Stimulated activated memory B cell treated with anti-CD40 and anti-IgM and Interleukin-4, amounts not matched to agents 10 μg/mL and 1 μg/mL and 100 μg/mL, for 72 hours (primary cell): ENCODE data around the gene CTBP2.

ENCODE experiments used
- ATAC-seq: fragments of 150-1000 bp; cut with Tn5 transposase; 2 replicates; pipeline ENCODE4 v1.10.0; 2021
- H3K27ac Mint-ChIP-seq: one replicate; pipeline ENCODE4 v1.8.0; 2022; ENCODE audit warnings: mild to moderate bottlenecking, mixed read lengths
- H3K27me3 Mint-ChIP-seq: one replicate; pipeline ENCODE4 v1.8.0; 2022; ENCODE audit warnings: mixed read lengths
- H3K36me3 Mint-ChIP-seq: one replicate; pipeline ENCODE4 v1.8.0; 2022; ENCODE audit warnings: mixed read lengths
- H3K4me1 Mint-ChIP-seq: one replicate; pipeline ENCODE4 v1.8.0; 2022; ENCODE audit warnings: mixed read lengths
- H3K4me3 Mint-ChIP-seq: one replicate; pipeline ENCODE4 v1.8.0; 2022; ENCODE audit warnings: mild to moderate bottlenecking, moderate library complexity, mixed read lengths
- H3K9me3 Mint-ChIP-seq: one replicate; pipeline ENCODE4 v1.8.0; 2022; ENCODE audit warnings: mixed read lengths

CTBP2 gene

GRCh38 chr10:125006921-125007426, 153.4 kb downstream of the CTBP2 start:
- ATAC-seq, result no peak
- Mint-ChIP-seq H3K27me3 (peaks cover 53% of the 10 kb centered on the region), H3K4me1 (no peaks in the 10 kb centered on the region), H3K9me3 (no peaks in the 10 kb centered on the region), H3K4me3 (no peak overlapping the region), H3K27ac (no peak overlapping the region), H3K36me3 (no peaks in the 10 kb centered on the region)

GRCh38 chr10:125006188-125006680, 154.1 kb downstream of the CTBP2 start:
- Mint-ChIP-seq H3K4me1 (no peaks in the 10 kb centered on the region), H3K36me3 (no peaks in the 10 kb centered on the region), H3K9me3 (no peaks in the 10 kb centered on the region), H3K27me3 (peaks cover 45% of the 10 kb centered on the region), H3K27ac (no peak overlapping the region), H3K4me3 (no peak overlapping the region)
- ATAC-seq, result no peak

DNA sequence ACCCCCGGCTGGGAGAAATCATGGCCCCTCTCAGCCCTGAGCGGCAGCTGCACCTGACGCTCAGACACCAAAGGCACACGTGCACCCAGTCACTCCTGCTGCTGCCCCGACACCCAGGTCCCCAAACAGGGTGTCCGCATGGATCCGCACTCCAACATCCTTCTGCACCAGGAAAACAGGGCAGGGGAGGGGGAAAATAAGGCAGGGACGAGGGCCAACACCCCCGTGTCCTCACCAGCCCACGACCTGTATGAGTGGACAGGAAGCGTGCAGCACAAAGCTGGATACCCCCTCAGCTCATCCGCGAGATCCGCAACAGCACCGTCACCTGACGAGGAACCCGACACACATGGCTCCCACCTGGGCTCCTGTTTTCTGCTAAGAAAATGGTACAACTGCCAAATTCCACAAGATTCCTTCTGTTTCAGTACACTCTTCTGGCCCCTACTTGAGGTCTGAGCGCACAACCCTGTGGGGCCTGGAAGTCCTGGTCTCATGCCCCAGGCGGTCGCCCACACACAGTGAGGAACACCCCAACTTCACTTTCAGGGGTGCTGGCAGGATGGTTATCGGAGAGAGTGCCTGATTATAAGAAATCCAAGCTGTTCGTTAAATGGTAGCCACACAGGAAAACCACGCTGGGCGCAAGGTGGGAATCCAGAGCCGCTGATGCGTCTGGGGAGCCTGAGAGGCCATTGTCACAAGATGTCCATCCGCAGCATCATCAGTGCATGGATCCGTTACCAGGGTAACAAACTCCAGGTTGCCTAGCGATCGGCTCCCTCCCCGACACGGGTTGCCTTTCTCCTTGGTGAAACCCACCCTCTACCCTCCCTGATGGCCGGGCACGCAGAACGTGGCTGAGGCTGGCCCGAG, 154.8 kb downstream of the CTBP2 start:
- H3K4me3 Mint-ChIP-seq, result no peak overlapping the region
- H3K27me3 Mint-ChIP-seq, result peaks cover 46% of the 10 kb centered on the region
- H3K4me1 Mint-ChIP-seq, result no peaks in the 10 kb centered on the region
- ATAC-seq, result no peak
- H3K27ac Mint-ChIP-seq, result no peak overlapping the region
- no peaks in the 10 kb centered on the region for H3K36me3 Mint-ChIP-seq
- no peaks in the 10 kb centered on the region for H3K9me3 Mint-ChIP-seq

DNA sequence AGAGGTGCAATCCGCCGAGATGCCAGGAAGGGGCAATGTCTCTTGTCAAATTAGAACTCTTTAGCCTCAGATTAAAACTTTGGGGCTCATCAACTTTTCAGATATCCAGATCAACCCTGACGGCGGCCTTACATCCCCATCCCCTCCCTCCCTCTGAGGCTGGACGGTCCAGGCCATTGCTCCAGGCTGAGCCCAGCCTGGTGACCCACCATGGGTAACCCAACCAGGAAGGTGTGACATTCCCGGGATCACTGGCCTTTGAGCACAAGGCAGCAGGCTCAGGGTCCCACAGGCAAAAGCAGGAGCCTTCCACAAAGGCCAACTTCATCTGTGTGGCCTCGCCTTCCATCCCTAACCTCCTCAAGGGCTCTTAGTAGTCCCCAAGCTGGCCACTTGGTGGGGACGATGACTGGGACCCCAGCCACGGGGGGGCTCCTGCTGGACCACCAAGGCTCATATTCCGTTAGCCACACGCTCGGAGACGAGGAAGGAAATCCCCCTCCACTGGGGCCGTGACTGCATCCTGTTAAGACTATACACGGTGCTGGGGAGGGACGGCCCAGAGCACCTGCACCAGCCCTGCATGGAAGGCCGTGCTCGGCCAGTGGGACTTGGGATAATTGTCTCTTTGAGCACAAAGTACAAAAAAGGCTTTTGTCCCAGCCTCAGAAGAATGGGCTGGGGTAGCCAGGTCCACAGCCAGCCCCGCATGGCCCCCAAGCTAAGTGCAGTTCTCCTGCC, 155.6 kb downstream of the CTBP2 start:
- ATAC-seq, result no peak
- H3K27me3 Mint-ChIP-seq, result peaks cover 54% of the 10 kb centered on the region
- no peak overlapping the region for H3K27ac Mint-ChIP-seq
- H3K4me1 Mint-ChIP-seq, result no peaks in the 10 kb centered on the region
- H3K36me3 Mint-ChIP-seq, result no peaks in the 10 kb centered on the region
- H3K4me3 Mint-ChIP-seq, result no peak overlapping the region
- H3K9me3 Mint-ChIP-seq, result no peaks in the 10 kb centered on the region

- no peak for ATAC-seq
- Mint-ChIP-seq H3K4me1 (no peaks in the 10 kb centered on the region), H3K9me3 (no peaks in the 10 kb centered on the region), H3K36me3 (no peaks in the 10 kb centered on the region), H3K4me3 (no peak overlapping the region), H3K27ac (no peak overlapping the region), H3K27me3 (peaks cover 57% of the 10 kb centered on the region)
These were observed 156.4 kb downstream of the CTBP2 start for GRCh38 chr10:125003901-125004467.

DNA sequence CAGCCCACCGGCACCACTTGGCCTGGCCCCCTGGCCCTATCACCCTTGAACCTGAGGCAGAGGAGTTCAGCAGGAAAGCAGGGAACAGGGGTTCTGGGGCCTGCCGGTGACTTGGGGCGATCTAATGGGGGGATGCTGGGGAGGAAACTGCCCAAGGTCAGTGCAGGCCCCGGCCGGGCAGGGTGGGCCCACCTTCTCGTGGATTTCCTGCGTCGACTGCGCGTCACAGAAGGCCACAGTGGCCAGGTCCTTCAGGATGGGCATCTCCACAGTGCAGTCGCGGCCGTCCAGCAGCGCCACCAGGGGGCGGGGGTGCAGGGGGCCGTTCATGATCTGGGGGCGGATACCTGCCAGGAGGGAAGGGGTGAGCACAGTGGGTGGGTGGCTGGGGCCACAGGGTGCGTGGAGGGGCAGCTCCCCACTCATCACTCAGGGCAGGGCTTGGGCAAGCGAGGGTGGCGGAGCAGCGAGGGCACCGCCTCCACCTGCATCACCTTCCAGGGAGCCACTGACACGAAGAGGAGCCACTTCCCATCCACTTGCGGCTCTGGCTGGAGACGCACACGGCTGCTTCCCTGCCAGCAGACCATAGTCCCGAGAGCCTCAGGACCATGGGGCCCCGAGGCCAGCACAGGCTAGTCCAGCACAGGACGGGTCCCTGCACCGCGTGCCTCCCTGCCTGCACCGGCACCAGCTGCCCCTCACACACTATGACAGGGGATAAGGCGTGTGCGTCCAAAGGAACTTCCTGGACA, 157.0 kb downstream of the CTBP2 start:
- Mint-ChIP-seq H3K27ac (no peak overlapping the region), H3K4me3 (no peak overlapping the region), H3K4me1 (no peaks in the 10 kb centered on the region), H3K36me3 (no peaks in the 10 kb centered on the region), H3K9me3 (no peaks in the 10 kb centered on the region), H3K27me3 (peaks cover 57% of the 10 kb centered on the region)
- ATAC-seq, result no peak

DNA sequence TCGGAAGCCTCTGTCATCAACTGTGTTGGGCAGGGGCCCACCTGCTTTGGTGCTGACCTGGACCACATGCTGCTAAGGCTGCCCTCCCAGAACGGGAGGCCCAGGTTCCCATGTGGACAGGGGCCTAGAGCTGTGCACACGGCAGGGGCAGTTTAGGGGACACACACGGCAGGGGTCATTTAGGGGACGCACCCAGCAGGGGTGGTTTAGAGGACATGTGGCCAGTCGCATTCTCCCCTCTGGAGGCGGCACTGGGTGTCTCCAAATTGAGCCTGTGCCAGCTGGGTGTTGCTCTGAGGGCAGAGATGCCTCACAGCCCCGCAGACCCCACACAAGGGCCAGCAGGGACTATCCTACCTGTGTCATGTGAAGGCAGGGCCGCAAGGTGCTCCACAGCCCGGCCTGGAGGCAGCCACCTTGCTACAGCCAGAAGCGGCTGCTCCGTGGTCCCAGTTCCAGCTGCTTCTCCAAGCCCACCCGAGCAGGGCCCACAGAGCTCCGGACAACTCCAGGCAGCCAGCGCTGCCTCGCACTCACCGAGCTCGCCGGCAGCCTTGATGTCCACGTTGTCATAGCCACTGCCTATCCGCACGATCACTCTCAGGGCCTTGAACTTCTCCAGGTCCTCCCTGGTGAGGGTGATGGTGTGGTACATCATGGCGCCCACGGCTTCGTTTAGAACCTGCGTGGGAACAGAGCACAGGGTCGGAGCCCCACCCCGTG, 157.8 kb downstream of the CTBP2 start:
- ATAC-seq, result no peak
- Mint-ChIP-seq H3K4me3 (no peak overlapping the region), H3K9me3 (no peaks in the 10 kb centered on the region), H3K27ac (no peak overlapping the region), H3K27me3 (peaks cover 57% of the 10 kb centered on the region), H3K36me3 (no peaks in the 10 kb centered on the region), H3K4me1 (no peaks in the 10 kb centered on the region)

GRCh38 chr10:125002047-125002422, 158.3 kb downstream of the CTBP2 start:
- Mint-ChIP-seq H3K4me3 (no peak overlapping the region), H3K27me3 (peaks cover 53% of the 10 kb centered on the region), H3K9me3 (no peaks in the 10 kb centered on the region), H3K27ac (no peak overlapping the region), H3K36me3 (no peaks in the 10 kb centered on the region), H3K4me1 (no peaks in the 10 kb centered on the region)
- ATAC-seq, result no peak

DNA sequence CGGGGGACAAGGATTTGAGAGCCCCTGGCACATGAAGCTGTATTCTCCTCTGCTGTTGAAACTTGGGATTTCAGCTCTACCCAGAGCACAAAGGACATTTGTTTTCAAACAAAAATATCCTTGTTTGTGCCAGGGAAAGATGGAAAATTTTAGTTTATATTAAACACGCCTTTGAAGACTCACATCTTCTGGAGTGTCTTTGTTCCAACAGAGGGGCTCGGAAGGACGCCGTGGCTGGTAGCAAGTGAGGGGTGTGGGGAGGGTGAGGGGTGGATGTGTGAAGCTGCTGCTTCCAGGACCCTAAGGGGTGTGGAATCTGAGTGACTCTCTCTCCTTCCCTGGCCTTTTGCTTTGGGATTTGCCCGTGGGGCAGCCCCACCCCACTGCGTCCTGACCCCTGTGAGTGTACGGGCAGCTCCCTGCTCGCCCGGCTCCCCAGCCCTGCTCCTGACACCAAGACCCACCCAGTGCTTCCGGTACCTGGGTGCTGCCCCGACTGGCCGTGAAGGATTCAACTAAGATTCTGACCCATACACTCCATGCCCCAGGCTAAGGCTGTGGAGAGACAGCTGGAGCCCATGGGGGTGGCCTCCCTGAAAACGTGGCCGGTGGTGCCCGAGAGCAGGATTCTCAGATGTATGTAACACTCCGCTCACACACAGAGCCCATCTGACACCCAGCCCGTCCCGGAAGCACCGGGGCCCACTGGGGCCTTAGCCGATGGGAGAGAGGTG, 158.9 kb downstream of the CTBP2 start:
- Mint-ChIP-seq H3K36me3 (no peaks in the 10 kb centered on the region), H3K4me1 (no peaks in the 10 kb centered on the region), H3K27me3 (peaks cover 48% of the 10 kb centered on the region), H3K9me3 (no peaks in the 10 kb centered on the region), H3K27ac (no peak overlapping the region), H3K4me3 (no peak overlapping the region)
- no peak for ATAC-seq

DNA sequence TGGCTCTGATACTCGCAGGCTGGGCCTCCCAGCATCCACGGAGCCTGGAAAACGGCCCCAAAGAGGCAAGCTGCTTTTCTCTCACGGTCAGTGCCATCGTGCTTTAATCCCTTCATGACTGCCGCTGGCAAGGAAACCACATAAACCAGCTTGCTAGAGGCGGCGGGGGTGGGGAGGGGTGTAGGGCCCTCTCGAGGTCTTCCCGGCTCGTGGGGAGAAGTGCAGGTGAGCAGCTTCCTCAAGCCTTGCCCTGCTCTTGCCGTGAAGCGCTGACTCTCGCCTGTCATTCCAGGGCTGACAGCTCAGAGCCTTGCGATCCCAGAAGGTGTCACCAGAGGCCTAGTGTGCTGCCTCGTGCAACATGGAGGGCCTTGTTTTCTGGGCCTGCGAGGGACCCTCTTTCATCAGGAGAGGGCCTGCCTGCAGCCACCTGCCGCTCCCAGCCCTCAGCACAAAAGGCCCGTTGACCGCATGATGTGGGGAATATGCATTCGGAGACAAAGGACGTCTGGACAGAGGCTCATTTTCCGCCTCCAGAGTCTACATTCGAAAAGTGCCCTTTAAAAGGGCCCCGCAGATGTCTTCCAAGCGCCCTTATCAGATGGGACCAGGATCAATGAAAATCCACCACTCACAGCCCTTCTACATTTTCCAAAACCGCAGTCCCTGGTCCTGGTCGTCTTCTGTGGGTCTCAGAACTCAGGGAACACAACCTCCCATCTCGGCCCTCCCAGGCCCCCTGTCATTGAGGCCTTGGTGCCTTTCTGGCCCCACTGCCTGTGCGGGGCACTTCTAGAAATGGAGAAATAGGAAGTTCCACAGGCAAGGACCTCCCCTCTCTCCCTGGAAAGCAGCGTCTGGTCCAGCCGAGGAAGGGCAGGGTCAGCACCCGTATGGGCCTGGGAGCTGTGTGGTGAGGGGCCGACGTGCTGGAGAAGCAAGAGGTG, 159.7 kb downstream of the CTBP2 start:
- no peaks in the 10 kb centered on the region for H3K36me3 Mint-ChIP-seq
- H3K27me3 Mint-ChIP-seq, result peaks cover 39% of the 10 kb centered on the region

GRCh38 chr10:124999433-125000365, 160.7 kb downstream of the CTBP2 start:
- no peaks in the 10 kb centered on the region for H3K4me1 Mint-ChIP-seq
- H3K27ac Mint-ChIP-seq, result no peak overlapping the region
- peaks cover 38% of the 10 kb centered on the region for H3K27me3 Mint-ChIP-seq
- no peaks in the 10 kb centered on the region for H3K36me3 Mint-ChIP-seq
- ATAC-seq, result no peak
- H3K9me3 Mint-ChIP-seq, result no peaks in the 10 kb centered on the region
- H3K4me3 Mint-ChIP-seq, result no peak overlapping the region

More for the DNA sequence above, 159.7 kb downstream of the CTBP2 start:
- ATAC-seq, result no peak
- Mint-ChIP-seq H3K4me3 (no peak overlapping the region), H3K27ac (no peak overlapping the region), H3K9me3 (no peaks in the 10 kb centered on the region), H3K4me1 (no peaks in the 10 kb centered on the region)

DNA sequence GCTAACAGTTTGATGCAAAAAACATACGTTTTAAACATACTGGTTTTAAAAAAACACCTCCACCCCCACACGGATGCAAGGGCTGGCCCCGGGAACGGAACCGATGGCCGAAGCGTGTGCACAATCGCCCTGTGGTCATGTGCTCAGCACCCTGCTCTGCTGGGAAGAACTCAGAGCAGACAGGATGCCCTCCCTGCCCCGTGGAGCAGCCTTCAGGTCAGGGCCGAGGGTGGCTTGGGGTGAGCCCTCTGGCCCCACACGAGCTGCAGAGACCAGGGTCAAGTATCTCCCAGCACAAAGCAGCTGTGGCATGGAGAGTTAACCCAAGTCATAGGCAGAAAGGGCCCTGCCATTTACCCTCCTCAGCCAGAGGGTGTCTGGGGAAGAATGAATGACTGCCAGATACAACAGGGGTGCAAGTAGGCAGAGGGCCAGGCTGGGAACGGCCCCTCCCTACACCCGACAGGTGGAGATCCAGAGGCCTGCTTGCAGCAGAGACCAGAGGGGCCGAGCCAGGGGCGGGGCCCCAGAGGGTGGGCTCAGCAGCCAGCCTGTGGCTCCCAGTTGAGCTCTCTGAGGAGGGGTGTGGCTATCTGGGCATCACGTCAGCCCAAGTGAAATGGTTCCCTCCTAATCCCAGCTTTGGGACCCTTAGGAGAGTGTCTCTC, 161.6 kb downstream of the CTBP2 start:
- H3K27ac Mint-ChIP-seq, result no peak overlapping the region
- no peaks in the 10 kb centered on the region for H3K9me3 Mint-ChIP-seq
- H3K27me3 Mint-ChIP-seq, result peaks cover 30% of the 10 kb centered on the region
- no peaks in the 10 kb centered on the region for H3K4me1 Mint-ChIP-seq
- H3K36me3 Mint-ChIP-seq, result no peaks in the 10 kb centered on the region
- H3K4me3 Mint-ChIP-seq, result no peak overlapping the region
- no peak for ATAC-seq
